GM12874 (cell line): ENCODE results near the gene RABAC1.
A peak's percentile ranks its signal among the peaks of the same experiment; 100 is the strongest.

Experiments used
- TF ChIP-seq, protein P1 (sequence below): IDR thresholded peaks from 2 replicates; pipeline ENCODE4 v1.5.1; 2011; ENCODE audit warnings: low read depth, mild to moderate bottlenecking, control low read depth, low read length, moderate library complexity; ENCODE audit not compliant: insufficient read depth

The RABAC1 gene

DNA sequence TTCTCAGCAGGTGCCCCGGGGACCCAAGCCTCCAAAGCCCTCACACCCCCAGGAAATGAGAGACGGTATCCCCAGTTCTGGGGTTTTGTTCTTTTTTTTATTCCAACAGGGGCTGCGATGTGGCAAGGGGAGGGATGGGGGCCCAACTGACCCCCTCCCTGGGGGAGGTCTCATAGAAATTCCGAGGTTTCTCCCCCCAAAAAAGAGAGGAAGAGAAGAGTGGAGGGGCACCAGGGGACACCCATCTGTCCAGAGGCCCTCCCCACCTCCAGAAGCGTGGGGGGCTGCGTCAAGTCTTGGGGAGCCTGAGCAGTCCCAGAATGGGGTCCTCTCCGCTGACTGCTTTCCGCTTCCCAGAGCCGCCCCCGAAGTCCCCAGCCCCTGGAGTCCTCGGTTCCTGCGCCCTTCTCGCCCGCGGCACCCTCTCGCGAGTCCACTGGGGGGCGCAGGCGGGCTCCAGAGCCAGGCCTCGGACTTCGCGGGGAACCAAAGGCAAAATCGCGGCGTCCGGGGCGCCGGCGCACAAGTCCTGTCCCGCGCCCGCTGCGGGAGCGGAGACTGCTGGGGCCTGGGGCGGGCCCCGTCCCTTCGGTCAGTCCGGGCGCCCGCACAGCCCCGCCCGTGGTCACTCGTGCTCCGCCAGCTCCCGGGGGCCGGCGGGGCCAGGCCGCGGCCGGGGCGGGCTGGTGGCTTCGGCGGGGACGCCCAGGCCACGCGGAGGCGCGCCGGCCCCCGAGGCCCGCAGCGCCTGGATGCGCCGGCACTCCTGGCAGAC, 39.3 kb upstream of the RABAC1 start:
- TF ChIP-seq, protein P1, sequence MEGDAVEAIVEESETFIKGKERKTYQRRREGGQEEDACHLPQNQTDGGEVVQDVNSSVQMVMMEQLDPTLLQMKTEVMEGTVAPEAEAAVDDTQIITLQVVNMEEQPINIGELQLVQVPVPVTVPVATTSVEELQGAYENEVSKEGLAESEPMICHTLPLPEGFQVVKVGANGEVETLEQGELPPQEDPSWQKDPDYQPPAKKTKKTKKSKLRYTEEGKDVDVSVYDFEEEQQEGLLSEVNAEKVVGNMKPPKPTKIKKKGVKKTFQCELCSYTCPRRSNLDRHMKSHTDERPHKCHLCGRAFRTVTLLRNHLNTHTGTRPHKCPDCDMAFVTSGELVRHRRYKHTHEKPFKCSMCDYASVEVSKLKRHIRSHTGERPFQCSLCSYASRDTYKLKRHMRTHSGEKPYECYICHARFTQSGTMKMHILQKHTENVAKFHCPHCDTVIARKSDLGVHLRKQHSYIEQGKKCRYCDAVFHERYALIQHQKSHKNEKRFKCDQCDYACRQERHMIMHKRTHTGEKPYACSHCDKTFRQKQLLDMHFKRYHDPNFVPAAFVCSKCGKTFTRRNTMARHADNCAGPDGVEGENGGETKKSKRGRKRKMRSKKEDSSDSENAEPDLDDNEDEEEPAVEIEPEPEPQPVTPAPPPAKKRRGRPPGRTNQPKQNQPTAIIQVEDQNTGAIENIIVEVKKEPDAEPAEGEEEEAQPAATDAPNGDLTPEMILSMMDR = peak; percentile 69

DNA sequence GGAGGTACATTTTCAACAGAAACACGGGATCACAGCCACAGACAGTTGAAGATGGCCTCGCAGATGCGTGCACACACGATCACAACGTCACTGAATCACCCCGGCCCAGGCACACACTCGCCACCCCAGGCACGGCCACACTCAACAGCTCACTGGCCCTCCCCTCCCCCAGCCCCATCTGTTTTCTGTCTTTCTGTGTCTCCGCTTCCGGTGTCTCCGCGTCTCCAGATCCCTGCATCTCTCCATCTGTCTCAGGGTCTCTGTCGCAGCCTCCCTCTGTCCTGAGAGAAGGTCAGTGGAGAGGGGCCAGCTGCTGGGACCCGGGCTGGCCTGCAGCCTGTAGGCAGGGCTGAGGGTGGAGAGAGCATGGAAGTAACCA, 38.7 kb upstream of the RABAC1 start:
- TF ChIP-seq, protein P1 = no peak

DNA sequence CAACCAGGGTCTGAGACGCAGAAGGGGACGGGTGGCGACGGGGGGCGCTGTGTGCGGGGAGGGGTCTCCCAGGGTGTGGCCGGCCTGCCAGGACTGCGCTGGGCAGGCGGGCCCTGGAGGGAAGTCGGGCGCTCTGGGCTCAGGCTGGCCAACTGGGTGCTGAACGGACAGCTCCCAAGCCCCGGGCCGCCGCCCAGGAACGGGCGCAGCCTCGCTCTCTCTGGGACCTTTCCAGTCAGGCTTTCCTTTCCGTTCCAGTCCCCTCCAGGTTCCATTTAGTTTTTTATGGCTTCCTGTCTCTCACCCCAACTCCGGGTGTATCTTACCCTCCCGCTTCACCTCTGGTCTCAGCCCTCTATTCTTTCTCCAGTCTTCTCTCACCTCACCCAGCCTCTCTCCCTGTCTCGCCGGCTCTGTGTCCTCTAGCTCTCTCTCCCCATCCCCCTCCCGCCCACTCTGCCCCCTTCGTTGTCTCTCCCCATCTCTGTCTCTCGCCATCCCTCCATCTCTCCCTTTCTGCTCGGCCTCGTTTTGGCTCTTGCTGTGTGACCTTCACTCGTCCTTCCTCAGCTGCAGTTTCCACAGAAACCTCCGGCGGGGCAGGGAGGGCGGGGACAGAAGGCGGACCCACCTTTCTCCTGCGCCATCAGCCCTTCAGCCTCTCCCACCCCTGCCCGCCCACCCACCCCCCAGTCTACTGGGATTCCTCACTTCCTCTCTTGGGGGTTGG, 38.2 kb upstream of the RABAC1 start:
- TF ChIP-seq, protein P1 = no peak

DNA sequence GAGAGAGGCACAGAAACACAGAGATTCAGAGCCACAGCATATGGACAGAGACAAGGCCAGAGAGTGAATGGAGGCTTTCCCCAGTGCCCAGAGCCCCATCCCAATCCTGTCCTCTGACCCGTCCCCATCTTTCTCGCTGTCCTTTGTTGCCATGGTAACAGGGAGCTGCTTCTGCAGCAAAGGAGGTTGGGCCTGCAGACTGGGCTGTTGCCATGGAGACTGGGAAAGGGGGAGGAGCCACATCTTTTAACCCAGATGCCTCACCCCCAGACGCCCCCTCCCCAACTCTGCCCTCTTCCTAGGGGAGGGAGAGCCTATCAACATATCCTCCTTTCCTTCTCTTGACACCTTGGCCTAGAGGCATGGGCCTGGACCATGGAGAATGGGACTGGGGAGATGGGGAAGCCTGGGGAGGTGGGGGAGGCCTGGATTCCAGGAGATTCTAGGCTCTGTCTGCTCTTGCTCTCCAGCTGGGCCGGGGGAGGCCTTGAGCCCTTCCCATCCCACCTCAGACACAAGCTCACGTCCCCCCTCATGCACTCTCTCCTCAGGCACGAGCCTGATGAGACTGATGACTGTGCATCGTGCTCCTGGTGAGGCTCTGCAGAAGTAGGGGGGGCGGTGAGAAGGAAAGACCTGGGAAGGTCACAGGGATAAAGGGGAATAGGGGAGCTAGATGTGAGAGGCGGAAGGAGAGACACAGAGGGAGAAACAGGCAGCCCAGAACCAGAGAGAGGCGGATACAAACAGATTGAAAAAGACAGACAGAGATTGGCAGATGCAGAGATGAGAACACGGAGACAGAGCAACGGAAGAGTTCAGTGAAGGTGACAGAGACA, 37.1 kb upstream of the RABAC1 start:
- TF ChIP-seq, protein P1 = no peak

DNA sequence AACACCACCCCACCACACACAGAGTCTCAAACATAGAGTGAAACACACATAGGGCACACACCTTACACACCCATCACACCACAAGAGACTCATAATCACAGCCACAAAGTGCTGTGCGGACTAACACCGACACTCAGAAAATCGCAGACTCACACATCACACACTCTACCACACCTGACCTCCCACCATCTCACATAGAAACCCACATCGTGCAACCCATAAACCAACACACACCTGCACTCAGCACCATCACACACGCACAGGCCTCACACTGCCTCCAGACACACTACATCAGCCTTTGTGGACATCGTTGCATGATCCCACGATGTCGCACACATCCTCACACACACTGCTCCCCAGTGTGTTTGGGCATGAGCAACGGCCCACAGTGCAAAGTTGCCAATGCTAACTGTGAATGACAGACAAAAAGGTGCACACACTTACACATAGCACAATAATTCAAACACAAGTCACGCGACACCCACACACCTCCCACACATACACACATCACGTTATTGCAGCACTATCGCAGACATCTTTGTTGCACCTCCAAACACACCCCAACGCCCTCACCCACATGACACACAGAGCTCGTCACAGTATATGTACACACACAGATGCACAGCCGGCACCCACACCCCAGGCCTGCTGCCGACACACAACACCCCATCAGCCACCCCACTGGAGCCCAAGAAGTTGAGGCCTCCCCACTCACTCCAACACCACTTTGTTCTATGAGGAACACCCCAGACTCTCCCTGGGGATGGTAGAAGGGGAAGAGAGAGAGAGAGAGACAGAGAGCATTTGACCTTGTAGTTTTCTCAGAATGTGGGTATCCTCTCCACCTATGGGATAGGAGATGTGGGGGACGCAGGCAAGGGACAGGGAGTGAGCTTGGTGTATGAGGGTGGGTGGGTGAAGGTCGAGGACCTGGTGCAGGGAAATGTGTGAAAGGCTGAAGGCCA, 36.2 kb upstream of the RABAC1 start:
- TF ChIP-seq, protein P1 = no peak

DNA sequence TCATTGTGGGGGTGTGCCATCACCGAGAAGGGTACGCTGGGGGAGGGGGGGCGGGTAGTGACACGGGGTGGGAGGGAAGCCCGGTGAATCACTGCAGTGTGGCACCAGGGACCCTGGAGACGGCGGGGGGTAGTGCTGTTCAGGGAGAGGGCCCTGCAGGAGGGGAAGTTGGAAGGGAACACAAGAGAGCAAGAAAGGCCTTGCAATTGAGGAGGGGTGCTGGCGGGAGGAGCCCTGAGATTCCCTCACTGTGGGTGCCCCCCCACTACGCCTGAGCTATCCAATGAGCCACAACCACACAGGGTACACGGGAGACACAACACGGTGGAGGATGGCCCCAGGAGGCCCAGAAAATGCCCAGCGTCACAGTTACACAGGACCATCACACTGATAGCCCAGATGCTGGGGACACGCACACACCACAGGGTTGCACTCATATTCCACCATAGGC, 35.4 kb upstream of the RABAC1 start:
- TF ChIP-seq, protein P1 = no peak
